Psoas muscle (tissue), 8 donors: ENCODE data around the gene IL1RN. TPM values are rescaled to one million over a fixed set of nuclear protein-coding genes. Genes with fewer than 3 reads are reported as not detected.
A peak's percentile ranks its signal among the peaks of the same experiment; 100 is the strongest.

Source experiments
- ATAC-seq, 4 donors: fragments of 200-7000 bp; cut with Tn5 transposase; one replicate each; pipeline ENCODE4 v1.9.1; 2020; ENCODE audit warnings: moderate library complexity in 3 of 4, mild to moderate bottlenecking in 2 of 4
- DNase-seq, 2 donors: peaks; one replicate each; pipeline ENCODE4 v3.0.0-alpha.2; 2020
- H3K27ac ChIP-seq: fragments of 200-600 bp; one replicate; pipeline ENCODE4 v1.8.0; 2022
- H3K27me3 ChIP-seq, 3 donors: fragments of 200-600 bp in 1 of 3; one replicate each; pipeline versions ENCODE4 v1.6.1 to v1.8.0; 2013 to 2022; ENCODE audit warnings: low read length in 2 of 3, mild to moderate bottlenecking in 2 of 3, moderate library complexity in 1 of 3; ENCODE audit not compliant: insufficient read depth in 3 of 3
- H3K36me3 ChIP-seq, 2 donors: fragments of 200-600 bp in 1 of 2; one replicate each; pipeline versions ENCODE4 v1.6.1 to v1.8.0; 2013 to 2022; ENCODE audit warnings: low read depth in 1 of 2, mild to moderate bottlenecking in 1 of 2, moderate library complexity in 1 of 2; ENCODE audit not compliant: insufficient read depth in 1 of 2
- H3K4me1 ChIP-seq: fragments of 200-600 bp; one replicate; pipeline ENCODE4 v1.8.0; 2022
- H3K4me3 ChIP-seq: fragments of 200-600 bp; one replicate; pipeline ENCODE4 v1.8.0; 2022; ENCODE audit warnings: mild to moderate bottlenecking
- H3K9me3 ChIP-seq: fragments of 200-600 bp; one replicate; pipeline ENCODE4 v1.8.0; 2022
- WGBS, 3 donors: extraction: QIAGEN DNeasy Blood & Tissue Kit; methylation state at CpG; one replicate each; pipeline versions ENCODE4 v1.1.6 to v1.1.7; 2013; 5-methylcytosine and 5-hydroxymethylcytosine counted together
- intact Hi-C, 2 donors: fragments of 100-400 bp; cut with DNase I; formaldehyde crosslinking; loops; one replicate each; pipeline versions ENCODE4 v1.11.0 to v1.14.2; 2022
- polyA plus RNA-seq, 3 donors: library from polyadenylated mRNA; stranded (reverse); fragments of 200-250 nt; gene quantifications; one replicate each; pipeline ENCODE4 v1.2.3, GENCODE V29; 2013
- total RNA-seq, 4 donors: library from RNA; stranded (reverse); fragmentation: NEBNext Ultra II Directional in 2 of 4; extraction: Animal tissue kit (Norgen Biotek cat#: 25700) in 2 of 4; gene quantifications; one replicate each; pipeline versions ENCODE4 v1.2.1 to v1.2.4, GENCODE V29; 2021 to 2023
- TF ChIP-seq, protein P1 (sequence below): fragments of 200-600 bp; IDR thresholded peaks from one replicate; pipeline ENCODE4 v1.8.0; 2022; ENCODE audit warnings: antibody characterized with exemption
- donor health status: healthy with polysubstance abuse.
- donor health status: DM: no; HTN: no; CAD: no; lungs with moderate emphysema.
- donor health status: Bipolar disorder and iron deficiency.
- donor health status: healthy.
- donor health status: DM: yes; HTN: yes; CAD: no.
- donor health status: DM: no; HTN: no; CAD: no.
- donor health status: DM: no; HTN: no; CAD: no.
- donor health status: DM: yes; HTN: yes; CAD: no.

The IL1RN gene
- total and polyA plus RNA-seq, 7 donors, result 0.09 to 2.0 (median 0.24) TPM; not detected in 1

DNA sequence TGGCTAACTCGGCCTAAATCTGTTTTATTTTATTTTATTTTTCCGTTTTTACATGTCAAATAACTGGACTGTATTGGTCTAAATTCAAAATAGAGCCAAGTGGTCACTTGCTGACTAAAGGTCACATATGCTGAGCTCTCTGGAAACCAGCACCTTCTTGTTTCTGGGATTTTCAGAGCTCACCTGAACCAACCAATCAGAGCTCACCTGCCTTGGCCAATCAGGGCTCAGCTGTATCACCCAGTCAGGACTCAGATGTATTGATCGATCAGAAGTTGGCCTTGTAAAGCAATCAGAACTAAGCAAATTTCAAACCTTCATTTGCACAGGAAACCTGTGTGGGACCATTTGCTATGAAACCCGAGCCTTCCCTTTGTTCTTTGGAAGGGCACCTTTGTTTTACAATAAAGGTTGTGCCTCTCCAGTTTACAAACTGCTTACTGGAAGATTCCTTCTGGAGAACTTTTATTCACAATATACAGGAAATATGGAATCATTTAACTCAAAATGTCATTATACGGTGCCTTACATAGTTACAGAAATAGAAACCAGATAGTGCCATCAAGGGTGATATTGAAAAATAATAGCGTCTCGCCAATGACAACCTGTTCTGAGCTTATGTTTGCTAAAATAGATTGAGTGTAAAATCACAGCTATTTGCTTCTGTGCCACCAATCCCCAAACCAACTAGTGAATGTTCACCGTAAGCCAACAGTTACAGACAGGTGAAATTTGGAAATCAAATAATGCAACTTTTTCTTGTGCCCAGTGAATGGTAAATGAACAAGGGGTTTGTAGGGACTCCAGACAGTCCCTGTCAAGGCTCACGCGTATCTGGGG, 29.1 kb downstream of the IL1RN start:
- DNase-seq (no peak), ATAC-seq (no peak)
- Histone ChIP-seq H3K27ac (no peak overlapping the region), H3K27me3 (peaks cover 0 to 16% (median 7%) of the 10 kb centered on the region in 3 donors), H3K36me3 (no peaks in the 10 kb centered on the region), H3K4me1 (no peaks in the 10 kb centered on the region), H3K4me3 (no peak overlapping the region), H3K9me3 (no peaks in the 10 kb centered on the region)
- intact Hi-C loops, result no loop called here
- TF ChIP-seq, protein P1, sequence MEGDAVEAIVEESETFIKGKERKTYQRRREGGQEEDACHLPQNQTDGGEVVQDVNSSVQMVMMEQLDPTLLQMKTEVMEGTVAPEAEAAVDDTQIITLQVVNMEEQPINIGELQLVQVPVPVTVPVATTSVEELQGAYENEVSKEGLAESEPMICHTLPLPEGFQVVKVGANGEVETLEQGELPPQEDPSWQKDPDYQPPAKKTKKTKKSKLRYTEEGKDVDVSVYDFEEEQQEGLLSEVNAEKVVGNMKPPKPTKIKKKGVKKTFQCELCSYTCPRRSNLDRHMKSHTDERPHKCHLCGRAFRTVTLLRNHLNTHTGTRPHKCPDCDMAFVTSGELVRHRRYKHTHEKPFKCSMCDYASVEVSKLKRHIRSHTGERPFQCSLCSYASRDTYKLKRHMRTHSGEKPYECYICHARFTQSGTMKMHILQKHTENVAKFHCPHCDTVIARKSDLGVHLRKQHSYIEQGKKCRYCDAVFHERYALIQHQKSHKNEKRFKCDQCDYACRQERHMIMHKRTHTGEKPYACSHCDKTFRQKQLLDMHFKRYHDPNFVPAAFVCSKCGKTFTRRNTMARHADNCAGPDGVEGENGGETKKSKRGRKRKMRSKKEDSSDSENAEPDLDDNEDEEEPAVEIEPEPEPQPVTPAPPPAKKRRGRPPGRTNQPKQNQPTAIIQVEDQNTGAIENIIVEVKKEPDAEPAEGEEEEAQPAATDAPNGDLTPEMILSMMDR, result no peak
- 52 to 57% (median 56%) methylated on average over 10 of the region's 10 CpGs for WGBS, 3 donors

- no peak for ATAC-seq
- intact Hi-C loops, result no loop called here
Observed at GRCh38 chr2:113157118-113157896, 29.9 kb downstream of the IL1RN start.

GRCh38 chr2:113157897-113158753, 30.7 kb downstream of the IL1RN start:
- H3K4me3 ChIP-seq, result peak overlapping the region; percentile 45
- TF ChIP-seq, protein P1, result no peak
- H3K27ac ChIP-seq, result no peak overlapping the region
- no peaks in the 10 kb centered on the region for H3K4me1 ChIP-seq
- H3K27me3 ChIP-seq, result peaks cover 0 to 16% (median 7%) of the 10 kb centered on the region in 3 donors
- H3K9me3 ChIP-seq, result no peaks in the 10 kb centered on the region
- intact Hi-C loops, result no loop called here
- no peaks in the 10 kb centered on the region for H3K36me3 ChIP-seq
- WGBS, 3 donors, result 61 to 66% (median 63%) methylated on average over 10 of the region's 10 CpGs
- DNase-seq (no peak), ATAC-seq (no peak)

More at GRCh38 chr2:113157118-113157896, 29.9 kb downstream of the IL1RN start:
- H3K27ac ChIP-seq, result no peak overlapping the region
- H3K9me3 ChIP-seq, result no peaks in the 10 kb centered on the region
- H3K36me3 ChIP-seq, result no peaks in the 10 kb centered on the region
- no peaks in the 10 kb centered on the region for H3K4me1 ChIP-seq
- peaks cover 0 to 16% (median 7%) of the 10 kb centered on the region in 3 donors for H3K27me3 ChIP-seq
- H3K4me3 ChIP-seq, result peak overlapping the region; percentile 45
- TF ChIP-seq, protein P1, result no peak
- WGBS, 3 donors, result 1 to 3% (median 1%) methylated on average over 38 to 92 of the region's 92 CpGs
- DNase-seq, result no peak

DNA sequence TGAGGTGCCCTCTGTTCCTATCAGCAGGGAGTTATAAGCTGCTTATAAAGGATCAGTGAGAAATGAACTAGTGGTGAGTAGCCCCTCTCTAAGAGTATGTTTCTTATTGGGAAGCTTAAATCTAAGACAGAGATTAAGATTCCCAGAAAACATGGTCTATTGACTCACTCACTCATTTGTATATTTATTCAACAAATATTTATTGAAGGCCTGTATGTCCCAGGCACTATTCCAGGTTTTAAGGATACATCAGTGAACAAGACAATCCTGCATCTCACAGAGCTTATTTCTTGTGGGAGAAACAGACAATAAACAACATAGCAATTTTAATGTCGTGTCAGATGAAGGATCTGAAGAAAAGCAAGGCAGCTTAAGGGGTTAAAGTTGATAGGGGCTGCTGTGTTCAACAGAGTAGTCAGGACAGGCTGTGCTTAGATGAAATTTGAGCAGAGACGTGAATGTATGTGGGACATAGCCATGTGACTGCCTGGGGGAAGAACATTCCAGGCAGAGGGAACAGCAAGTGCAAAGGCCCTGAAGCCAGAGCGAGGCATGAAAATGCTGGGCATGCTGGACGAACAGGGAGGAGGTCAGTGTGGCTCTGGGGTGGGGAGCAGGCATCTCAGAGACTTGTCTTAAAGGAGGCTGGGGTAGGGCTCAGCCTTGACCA, 31.6 kb downstream of the IL1RN start:
- Histone ChIP-seq H3K4me1 (no peaks in the 10 kb centered on the region), H3K4me3 (no peak overlapping the region), H3K36me3 (no peaks in the 10 kb centered on the region), H3K27me3 (peaks cover 0 to 16% (median 7%) of the 10 kb centered on the region in 3 donors), H3K9me3 (no peaks in the 10 kb centered on the region), H3K27ac (no peak overlapping the region)
- intact Hi-C loops, result no loop called here
- TF ChIP-seq, protein P1, result no peak
- WGBS, 3 donors, result 74 to 78% (median 78%) methylated on average over 4 of the region's 4 CpGs
- no peak for DNase-seq
- no peak for ATAC-seq
